Stimulated activated CD8-positive, alpha-beta memory T cell treated with anti-CD3 and anti-CD28 coated beads, Interleukin-12 subunit alpha, Interleukin-12 subunit beta, amount 100 ng/mL, for 24 hours (primary cell): ENCODE measurements around the gene ANGEL1.

Experiments
- DNase-seq: peaks from one replicate; pipeline ENCODE4 v3.0.0-alpha.2; 2020; ENCODE audit errors: extremely low read depth

ANGEL1 gene

DNA sequence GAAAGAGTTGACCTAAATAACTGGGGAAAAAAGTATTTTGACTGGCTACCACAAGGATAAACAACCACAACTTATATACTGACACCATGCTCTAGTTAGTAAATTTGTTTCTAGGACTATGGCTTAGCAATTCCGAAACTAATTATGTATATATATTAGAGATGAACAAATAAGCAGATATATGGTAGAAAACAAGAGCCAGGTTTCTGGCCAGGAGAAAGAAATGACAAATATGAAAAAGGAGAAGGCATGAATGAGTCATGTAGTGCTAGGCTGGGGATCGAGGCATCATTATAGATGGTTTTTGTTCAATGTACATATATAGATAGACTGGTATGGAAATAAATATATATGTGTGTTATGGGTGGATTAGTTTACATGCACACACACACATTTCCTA lies 8.0 kb upstream of the ANGEL1 start:
- DNase-seq: no peak

DNA sequence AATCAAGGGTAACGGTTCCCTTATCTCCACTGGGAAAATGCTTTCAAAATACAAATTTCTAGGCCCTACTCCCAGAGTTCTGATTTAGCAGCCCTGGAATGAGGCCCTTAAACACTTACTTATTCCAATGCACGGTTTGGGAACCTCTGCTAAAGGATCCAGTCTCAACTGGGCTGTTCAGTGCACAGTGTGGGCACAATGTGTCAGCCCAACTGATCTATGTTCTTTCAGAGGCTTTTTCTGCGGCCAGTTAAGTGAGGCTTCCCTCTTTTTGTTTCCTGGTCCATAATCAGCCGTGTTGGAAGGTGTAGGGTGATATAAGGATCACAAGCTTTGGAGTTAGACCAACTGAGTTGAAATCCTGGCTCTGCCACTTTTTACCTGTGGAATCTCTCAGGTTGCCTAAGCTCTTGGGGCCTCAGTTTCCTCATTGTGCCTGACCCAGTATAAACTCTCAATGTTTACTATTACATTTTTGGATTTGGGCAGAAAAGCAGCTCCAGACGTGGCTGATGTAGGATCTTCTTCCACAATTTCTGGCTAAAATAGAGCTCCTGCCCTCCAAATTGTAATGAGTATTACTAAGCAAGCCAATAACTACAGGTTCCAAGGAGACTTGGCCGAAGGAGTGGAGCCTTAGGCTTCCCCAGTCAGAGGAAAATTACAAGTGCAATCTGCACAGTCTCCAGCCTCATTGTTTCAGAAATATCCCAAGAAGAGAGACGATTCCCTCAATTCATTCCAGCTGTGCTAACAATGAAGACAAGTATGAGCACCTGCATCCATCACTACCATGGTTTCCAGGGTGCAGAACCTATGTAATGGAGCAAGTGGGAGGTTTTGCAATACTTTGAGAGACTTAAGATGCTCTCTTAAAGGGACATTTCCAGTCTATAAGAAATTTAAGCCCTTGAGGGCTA lies 2.3 kb upstream of the ANGEL1 start:
- DNase-seq: no peak

DNA sequence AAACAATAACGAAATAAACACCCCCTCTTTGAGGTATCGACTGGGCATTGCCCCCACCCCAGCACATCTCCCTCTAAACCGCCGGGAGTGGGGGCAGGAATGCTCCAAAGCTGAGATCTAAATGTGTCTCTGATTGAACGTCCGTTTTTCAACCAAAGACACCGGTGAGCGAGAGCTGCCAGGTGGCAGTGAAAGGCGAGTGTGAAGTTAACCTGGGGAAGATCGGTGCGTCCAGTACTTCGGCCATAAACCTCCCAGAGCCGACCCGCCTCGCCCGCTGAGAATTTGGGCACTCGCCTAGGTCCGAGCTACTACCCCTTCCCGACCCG lies 625 bp downstream of the ANGEL1 start:
- DNase-seq: no peak

- DNase-seq: no peak
Observed at GRCh38 chr14:76811561-76811960, 1.1 kb downstream of the ANGEL1 start.

- DNase-seq: no peak
Observed at GRCh38 chr14:76810953-76811400, 1.7 kb downstream of the ANGEL1 start.

DNA sequence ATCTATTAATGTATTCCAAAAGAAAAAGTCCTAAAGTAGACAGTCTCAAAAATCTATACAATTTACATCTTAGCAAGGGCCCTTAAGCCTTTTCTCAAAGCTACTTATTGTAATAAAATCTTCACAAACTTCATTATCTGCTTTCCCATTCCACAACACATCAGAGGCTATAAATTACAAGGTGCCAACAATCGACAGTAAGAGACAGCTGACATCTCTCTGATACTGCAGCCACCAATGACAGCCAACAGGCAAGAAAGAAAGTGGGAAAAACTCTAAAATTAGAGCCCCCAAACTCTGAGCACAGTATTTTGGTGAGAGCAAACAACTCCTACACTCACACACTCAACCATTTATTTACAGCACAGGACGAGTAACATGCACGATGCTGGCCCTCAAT lies 2.2 kb downstream of the ANGEL1 start:
- DNase-seq: no peak

DNA sequence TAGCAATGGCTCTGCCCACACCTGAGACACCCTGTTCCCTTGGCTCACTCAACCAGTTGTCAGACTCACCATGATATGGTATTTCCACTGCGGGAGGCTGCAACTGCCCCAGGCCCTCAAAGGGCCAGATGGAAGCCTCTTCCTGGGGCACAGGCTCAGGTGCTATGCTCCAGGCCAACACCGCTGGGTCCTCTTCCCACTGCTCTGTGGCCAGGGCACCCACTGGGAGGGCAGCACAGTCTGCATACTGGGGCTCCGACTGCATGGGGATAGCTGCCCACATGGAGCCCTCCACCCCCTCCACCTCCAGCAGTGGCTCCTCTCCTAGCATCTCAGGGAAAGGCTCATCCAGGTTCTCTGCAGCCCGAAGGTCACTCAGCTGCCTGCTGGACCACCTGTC lies 3.7 kb downstream of the ANGEL1 start:
- no peak for DNase-seq

- no peak for DNase-seq
Observed at GRCh38 chr14:76808011-76808410, 4.7 kb downstream of the ANGEL1 start.

DNA sequence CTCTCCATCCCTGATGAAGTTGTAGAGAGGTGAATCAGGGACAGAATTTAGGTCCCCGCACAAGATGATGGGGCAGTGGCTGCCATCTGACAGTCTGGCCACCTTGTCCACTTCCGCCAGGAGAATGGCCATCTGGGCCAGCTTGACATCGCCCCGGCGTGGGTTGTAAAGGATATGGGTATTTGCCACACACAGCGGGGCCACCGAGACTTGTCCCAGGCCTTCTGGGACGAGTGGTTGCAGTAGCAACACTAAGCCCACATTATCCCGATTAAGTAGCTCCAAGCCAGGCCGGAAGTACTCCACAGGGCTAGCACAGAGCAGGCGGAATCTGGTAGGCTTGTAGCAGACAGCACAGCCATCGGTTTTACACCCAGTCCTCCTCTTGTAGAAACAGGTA lies 6.2 kb downstream of the ANGEL1 start:
- no peak for DNase-seq

DNA sequence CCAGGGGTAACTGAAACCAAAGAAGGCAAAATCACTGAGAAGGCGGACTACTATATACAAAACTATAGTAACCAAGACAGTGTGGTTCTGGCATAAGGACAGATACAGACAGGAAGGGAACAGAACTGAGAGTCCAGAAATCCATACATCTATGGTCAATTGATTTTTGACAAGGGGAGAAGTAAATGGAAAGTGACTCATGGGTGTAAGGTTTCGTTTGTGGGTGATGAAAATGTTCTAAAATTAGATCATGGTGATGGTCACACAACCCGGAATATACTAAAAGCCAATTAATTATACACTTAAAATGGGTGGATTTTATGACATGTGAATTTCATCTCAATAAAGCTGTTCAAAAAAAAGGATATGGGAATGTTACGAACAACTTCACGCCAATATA lies 18.7 kb downstream of the ANGEL1 start:
- no peak for DNase-seq

- no peak for DNase-seq
Observed at GRCh38 chr14:76793324-76793723, 19.4 kb downstream of the ANGEL1 start.

DNA sequence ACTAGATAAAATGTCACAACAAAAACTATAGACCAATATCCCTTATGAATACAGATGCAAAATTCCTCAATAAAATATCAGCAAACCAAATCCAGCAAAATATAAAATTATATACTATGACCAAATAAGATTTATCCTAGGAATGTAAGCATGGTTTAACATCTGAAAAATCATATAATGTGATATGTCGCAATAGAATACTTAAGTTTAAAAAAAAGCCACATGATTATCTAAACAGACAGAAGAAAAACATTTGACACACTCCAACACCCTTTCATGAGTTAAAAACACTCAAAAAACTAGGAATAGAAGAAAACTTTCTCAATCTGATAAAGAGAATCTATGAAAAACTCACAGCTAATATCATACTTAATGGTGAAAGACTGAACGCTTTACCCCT lies 20.3 kb downstream of the ANGEL1 start:
- DNase-seq: no peak

DNA sequence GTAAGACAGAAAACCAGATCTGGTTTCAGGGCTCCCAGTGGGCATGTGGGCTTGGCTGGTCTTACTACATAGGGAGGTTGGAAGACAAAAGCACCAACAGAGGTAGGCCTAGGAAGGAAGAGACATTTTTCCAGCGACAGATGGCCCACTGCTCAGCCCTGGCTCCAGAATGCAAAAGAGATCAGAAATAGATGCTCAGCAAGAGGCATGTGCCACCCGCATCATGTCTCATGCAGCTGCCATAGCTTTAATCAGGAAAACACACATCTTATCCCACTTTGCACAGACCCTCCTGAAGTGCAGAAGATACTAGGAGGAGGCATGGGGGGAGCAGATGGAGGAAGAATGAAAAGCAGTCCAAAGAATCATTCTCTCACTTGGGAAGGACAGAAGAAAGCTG lies 26.1 kb downstream of the ANGEL1 start:
- no peak for DNase-seq

DNA sequence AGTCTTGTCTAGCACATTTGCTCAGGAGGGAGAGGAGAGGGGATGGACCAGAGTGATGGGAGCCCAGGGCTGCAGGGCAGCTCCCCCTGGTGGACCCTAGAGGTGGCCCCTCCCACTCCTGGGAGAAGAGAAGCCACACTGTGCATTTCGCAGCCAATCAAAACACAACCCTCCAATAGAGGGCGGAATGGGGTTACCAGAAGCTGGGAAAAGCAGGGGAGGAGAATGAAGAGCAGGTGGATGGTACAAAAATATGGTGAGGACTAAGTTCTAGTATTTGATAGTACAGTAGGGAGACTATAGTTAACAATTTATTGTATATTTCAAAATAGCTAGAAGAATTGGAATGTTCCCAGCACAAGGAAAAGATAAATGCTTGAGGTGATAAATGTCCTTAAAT lies 27.8 kb downstream of the ANGEL1 start:
- no peak for DNase-seq

GRCh38 chr14:76784266-76784874 lies 28.3 kb downstream of the ANGEL1 start:
- DNase-seq: no peak

- no peak for DNase-seq
Observed at GRCh38 chr14:76782885-76783566, 29.7 kb downstream of the ANGEL1 start.

- no peak for DNase-seq
Observed at GRCh38 chr14:76782115-76782884, 30.4 kb downstream of the ANGEL1 start.

DNA sequence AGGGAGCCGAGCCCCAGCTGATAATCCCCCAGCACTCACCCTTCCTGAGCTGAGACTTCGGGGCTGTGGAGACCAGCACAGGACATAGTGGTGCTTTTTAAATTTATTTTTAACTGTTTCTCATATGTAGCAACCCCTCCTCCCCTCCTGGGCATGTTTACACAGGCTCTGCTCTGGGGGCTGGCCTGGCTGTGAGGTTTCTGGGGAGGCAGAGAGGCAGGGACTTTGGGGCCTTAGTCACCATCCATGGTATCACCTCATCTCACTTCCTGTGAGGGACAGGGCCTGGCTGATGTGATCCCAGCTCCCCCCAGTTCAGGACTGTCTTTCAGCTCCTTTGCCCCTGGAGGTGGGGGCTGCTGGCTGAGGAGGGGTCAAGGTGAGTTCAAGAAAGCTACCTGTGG lies 31.0 kb downstream of the ANGEL1 start:
- DNase-seq: no peak

- no peak for DNase-seq
Observed at GRCh38 chr14:76780875-76781647, 31.6 kb downstream of the ANGEL1 start.

GRCh38 chr14:76780360-76780759 lies 32.3 kb downstream of the ANGEL1 start:
- no peak for DNase-seq

DNA sequence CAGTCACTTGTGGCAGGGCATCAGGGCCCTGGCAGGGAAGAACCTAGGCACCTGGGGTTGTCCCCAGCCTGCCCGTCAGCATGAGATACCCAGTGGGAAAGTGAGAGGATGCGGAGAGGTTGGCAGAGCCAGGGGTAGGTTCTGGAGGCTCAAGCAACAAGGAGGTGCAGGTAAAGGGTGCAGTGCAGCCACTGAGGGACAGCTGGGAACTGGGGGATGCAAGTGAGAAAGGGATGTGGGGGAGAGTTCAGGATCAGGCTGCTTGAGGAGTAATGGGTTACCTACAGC lies 32.7 kb downstream of the ANGEL1 start:
- no peak for DNase-seq
